ENCODE measurements around the gene ZNF473. TPM values are rescaled to one million over a fixed set of nuclear protein-coding genes. Genes with fewer than 3 reads are reported as not detected.

The ZNF473 gene
- total RNA-seq, 4 donors from 2014 or later, result 3.6 to 14.9 (median 4.5) TPM

- H3K4me3 ChIP-seq, result no peak overlapping the region
- no peaks in the 10 kb centered on the region for H3K27me3 ChIP-seq
- H3K4me1 ChIP-seq, result peaks cover 0 to 15% (median 4%) of the 10 kb centered on the region in 3 donors
- TF ChIP-seq POLR2A (IDR thresholded peaks at IDR 0.05), result no peak
- no peak for TF ChIP-seq CTCF (IDR thresholded peaks at IDR 0.05)
- intact Hi-C loops (cut with DNase I), result no loop called here
- WGBS, 2 donors, result 83 to 100% methylated on average over 3 of the region's 3 CpGs
- H3K9me3 ChIP-seq, result peaks cover 0 to 21% (median 16%) of the 10 kb centered on the region in 3 donors
- no peak for DNase-seq
- no peak overlapping the region for H3K27ac ChIP-seq
- peaks cover 57 to 100% (median 59%) of the 10 kb centered on the region in 3 donors for H3K36me3 ChIP-seq
These were observed 14.2 kb downstream of the ZNF473 start for GRCh38 chr19:50039968-50040367.

DNA sequence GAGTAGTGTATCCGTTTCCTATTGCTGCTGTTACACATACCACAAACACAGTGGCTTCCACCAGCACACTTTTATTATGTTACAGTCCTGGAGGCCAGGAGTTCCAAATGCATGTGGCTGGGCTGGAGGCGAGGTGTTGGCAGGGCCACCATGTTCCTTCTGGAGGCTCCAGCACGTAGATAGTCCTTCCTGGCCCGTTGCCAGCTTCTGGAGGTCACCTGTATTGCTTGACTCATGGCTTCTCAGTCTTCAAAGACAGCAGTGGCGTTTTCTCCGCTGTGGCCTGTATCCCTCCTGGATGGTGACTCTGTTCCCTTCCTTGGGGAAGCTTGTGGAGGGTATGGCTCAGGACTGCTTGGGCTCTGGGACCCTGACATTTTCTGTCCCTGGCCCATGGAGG is 15.2 kb downstream of the ZNF473 start:
- TF ChIP-seq POLR2A (IDR thresholded peaks at IDR 0.05) (no peak), CTCF (IDR thresholded peaks at IDR 0.05) (no peak)
- peaks cover 0 to 31% (median 26%) of the 10 kb centered on the region in 3 donors for H3K9me3 ChIP-seq
- H3K4me1 ChIP-seq, result peaks cover 0 to 15% (median 4%) of the 10 kb centered on the region in 3 donors
- intact Hi-C loops (cut with DNase I), result no loop called here
- no peak for DNase-seq
- peaks cover 67 to 100% (median 69%) of the 10 kb centered on the region in 3 donors for H3K36me3 ChIP-seq
- no peak overlapping the region for H3K27ac ChIP-seq
- no peaks in the 10 kb centered on the region for H3K27me3 ChIP-seq
- H3K4me3 ChIP-seq, result no peak overlapping the region
- WGBS, 2 donors, result 74 to 83% methylated on average over 4 to 6 of the region's 6 CpGs

- TF ChIP-seq POLR2A (IDR thresholded peaks at IDR 0.05) (no peak), CTCF (IDR thresholded peaks at IDR 0.05) (no peak)
- no peaks in the 10 kb centered on the region for H3K27me3 ChIP-seq
- peaks cover 0 to 41% (median 39%) of the 10 kb centered on the region in 3 donors for H3K9me3 ChIP-seq
- H3K27ac ChIP-seq, result no peak overlapping the region
- H3K4me3 ChIP-seq, result no peak overlapping the region
- H3K36me3 ChIP-seq, result peaks cover 69 to 97% (median 69%) of the 10 kb centered on the region in 3 donors
- DNase-seq, result no peak
- peaks cover 0 to 1% (median 1%) of the 10 kb centered on the region in 3 donors for H3K4me1 ChIP-seq
- intact Hi-C loops (cut with DNase I), result no loop called here
- 85 to 95% methylated on average over 4 to 6 of the region's 6 CpGs for WGBS, 2 donors
These were observed 16.7 kb downstream of the ZNF473 start for GRCh38 chr19:50042363-50043024.

DNA sequence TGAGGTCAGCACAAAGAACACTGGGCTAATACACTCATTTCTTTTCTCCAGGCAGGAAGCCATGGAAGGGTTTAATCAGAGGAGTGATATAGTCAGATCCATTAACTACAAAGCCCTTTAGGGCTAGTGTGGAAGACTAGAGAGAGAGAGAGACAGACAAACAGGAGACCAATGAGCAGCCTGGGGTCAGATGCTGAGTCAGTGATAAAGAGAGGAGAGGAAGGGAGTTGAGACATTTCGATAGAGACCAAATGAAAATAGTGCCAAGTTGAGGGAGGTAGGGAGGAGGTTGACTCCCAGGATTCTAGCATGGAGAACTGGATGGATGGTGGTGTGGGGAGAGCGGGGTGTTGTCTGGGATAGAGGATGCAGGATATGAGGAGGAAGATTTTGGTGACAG is 18.2 kb downstream of the ZNF473 start:
- H3K36me3 ChIP-seq, result peaks cover 63 to 83% (median 66%) of the 10 kb centered on the region in 3 donors
- DNase-seq, result no peak
- 98% methylated on average over 2 of the region's 2 CpGs for WGBS, 2 donors
- no peaks in the 10 kb centered on the region for H3K27me3 ChIP-seq
- TF ChIP-seq POLR2A (IDR thresholded peaks at IDR 0.05), result no peak
- no peak for TF ChIP-seq CTCF (IDR thresholded peaks at IDR 0.05)
- no peak overlapping the region for H3K4me3 ChIP-seq
- H3K4me1 ChIP-seq, result no peaks in the 10 kb centered on the region
- peaks cover 0 to 45% (median 39%) of the 10 kb centered on the region in 3 donors for H3K9me3 ChIP-seq
- H3K27ac ChIP-seq, result no peak overlapping the region
- intact Hi-C loops (cut with DNase I), result no loop called here

DNA sequence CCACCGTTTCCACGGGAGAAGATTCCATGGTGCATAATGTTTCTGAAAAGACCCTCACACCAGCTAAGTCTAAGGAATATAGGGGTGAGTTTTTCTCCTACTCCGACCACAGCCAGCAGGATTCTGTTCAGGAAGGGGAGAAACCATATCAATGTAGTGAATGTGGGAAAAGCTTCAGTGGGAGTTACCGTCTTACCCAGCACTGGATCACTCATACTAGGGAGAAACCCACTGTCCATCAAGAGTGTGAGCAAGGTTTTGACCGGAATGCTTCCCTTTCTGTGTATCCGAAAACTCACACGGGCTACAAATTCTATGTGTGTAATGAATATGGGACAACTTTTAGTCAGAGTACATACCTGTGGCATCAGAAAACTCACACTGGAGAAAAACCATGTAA is 19.1 kb downstream of the ZNF473 start:
- intact Hi-C loops (cut with DNase I), result no loop called here
- no peaks in the 10 kb centered on the region for H3K27me3 ChIP-seq
- no peak overlapping the region for H3K27ac ChIP-seq
- H3K4me1 ChIP-seq, result peaks cover 0 to under 1% (median 0%) of the 10 kb centered on the region in 3 donors
- TF ChIP-seq POLR2A (IDR thresholded peaks at IDR 0.05) (no peak), CTCF (IDR thresholded peaks at IDR 0.05) (no peak)
- peaks cover 0 to 47% (median 39%) of the 10 kb centered on the region in 3 donors for H3K9me3 ChIP-seq
- no peak for DNase-seq
- H3K4me3 ChIP-seq, result no peak overlapping the region
- 93 to 95% methylated on average over 4 to 7 of the region's 7 CpGs for WGBS, 2 donors
- peaks cover 54 to 73% (median 56%) of the 10 kb centered on the region in 3 donors for H3K36me3 ChIP-seq

Data from esophagus squamous epithelium (tissue), 5 donors.